Peyer's patch (tissue), 4 donors: ENCODE data around the gene KAT7. TPM values are rescaled to one million over a fixed set of nuclear protein-coding genes. Genes with fewer than 3 reads are reported as not detected.

Source experiments
- DNase-seq, 3 donors: peaks; one replicate each; pipeline ENCODE4 v3.0.0-alpha.2; 2017 to 2019
- H3K27ac ChIP-seq, 4 donors: fragments of 200-600 bp; sonication (generic); one replicate each; pipeline ENCODE4 v1.5.1; 2016 to 2019
- H3K27me3 ChIP-seq, 2 donors: fragments of 200-600 bp; sonication (generic); one replicate each; pipeline ENCODE4 v1.5.1; 2019
- H3K36me3 ChIP-seq, 3 donors: fragments of 200-600 bp; sonication (generic); one replicate each; pipeline ENCODE4 v1.5.1; 2016 to 2019
- H3K4me1 ChIP-seq, 4 donors: fragments of 200-600 bp; sonication (generic); one replicate each; pipeline ENCODE4 v1.5.1; 2016 to 2019
- H3K4me3 ChIP-seq, 4 donors: fragments of 200-600 bp; sonication (generic); 1 replicate in 3 of 4; 2 replicates in 1 of 4; pipeline ENCODE4 v1.5.1; 2016 to 2019; ENCODE audit warnings: mild to moderate bottlenecking in 1 of 4
- H3K9me3 ChIP-seq, 4 donors: fragments of 200-600 bp; sonication (generic); one replicate each; pipeline ENCODE4 v1.5.1; 2016 to 2019; ENCODE audit warnings: mild to moderate bottlenecking in 1 of 4
- POLR2A ChIP-seq, 2 donors: fragments of 450-650 bp; IDR thresholded peaks; one replicate each; pipeline ENCODE4 v1.5.1; 2017; ENCODE audit warnings: antibody characterized with exemption in 2 of 2, mild to moderate bottlenecking in 2 of 2, moderate library complexity in 2 of 2
- total RNA-seq, 4 donors: library from RNA; depleted of rRNA; stranded (reverse); fragments of >200 nt; gene quantifications; one replicate each; pipeline ENCODE4 v1.1.0, GENCODE V29; 2016
- TF ChIP-seq, protein P1 (sequence below), 6 experiments: fragments of 450-650 bp in 4 of 6; fragments of 200-600 bp in 2 of 6; sonication (generic) in 1 of 6; IDR thresholded peaks; one replicate each; pipeline ENCODE4 v1.5.1; 2017 to 2019; ENCODE audit warnings: antibody characterized with exemption in 6 of 6, mild to moderate bottlenecking in 3 of 6, moderate library complexity in 1 of 6

KAT7 gene
- total RNA-seq, 4 donors from 2014 or later: 44.3 to 50.9 (median 45.3) TPM

GRCh38 chr17:49843774-49844350 lies 55.4 kb downstream of the KAT7 start:
- H3K27me3 ChIP-seq: no peaks in the 10 kb centered on the region
- H3K4me3 ChIP-seq: no peak overlapping the region
- TF ChIP-seq, protein P1, sequence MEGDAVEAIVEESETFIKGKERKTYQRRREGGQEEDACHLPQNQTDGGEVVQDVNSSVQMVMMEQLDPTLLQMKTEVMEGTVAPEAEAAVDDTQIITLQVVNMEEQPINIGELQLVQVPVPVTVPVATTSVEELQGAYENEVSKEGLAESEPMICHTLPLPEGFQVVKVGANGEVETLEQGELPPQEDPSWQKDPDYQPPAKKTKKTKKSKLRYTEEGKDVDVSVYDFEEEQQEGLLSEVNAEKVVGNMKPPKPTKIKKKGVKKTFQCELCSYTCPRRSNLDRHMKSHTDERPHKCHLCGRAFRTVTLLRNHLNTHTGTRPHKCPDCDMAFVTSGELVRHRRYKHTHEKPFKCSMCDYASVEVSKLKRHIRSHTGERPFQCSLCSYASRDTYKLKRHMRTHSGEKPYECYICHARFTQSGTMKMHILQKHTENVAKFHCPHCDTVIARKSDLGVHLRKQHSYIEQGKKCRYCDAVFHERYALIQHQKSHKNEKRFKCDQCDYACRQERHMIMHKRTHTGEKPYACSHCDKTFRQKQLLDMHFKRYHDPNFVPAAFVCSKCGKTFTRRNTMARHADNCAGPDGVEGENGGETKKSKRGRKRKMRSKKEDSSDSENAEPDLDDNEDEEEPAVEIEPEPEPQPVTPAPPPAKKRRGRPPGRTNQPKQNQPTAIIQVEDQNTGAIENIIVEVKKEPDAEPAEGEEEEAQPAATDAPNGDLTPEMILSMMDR (IDR thresholded peaks at IDR 0.05): peak in 3 of 6 experiments; percentile 13 to 16 (median 15)
- no peak for TF ChIP-seq POLR2A (IDR thresholded peaks at IDR 0.05)
- H3K9me3 ChIP-seq: no peaks in the 10 kb centered on the region
- no peak overlapping the region for H3K27ac ChIP-seq
- DNase-seq: no peak
- H3K36me3 ChIP-seq: peaks cover 0 to 3% (median 0%) of the 10 kb centered on the region in 3 donors
- peaks cover 0 to 11% (median 0%) of the 10 kb centered on the region in 4 donors for H3K4me1 ChIP-seq

- TF ChIP-seq, protein P1 (IDR thresholded peaks at IDR 0.05): no peak
- TF ChIP-seq POLR2A (IDR thresholded peaks at IDR 0.05): no peak
- H3K9me3 ChIP-seq: no peaks in the 10 kb centered on the region
- H3K27me3 ChIP-seq: no peaks in the 10 kb centered on the region
- no peak for DNase-seq
- H3K4me1 ChIP-seq: peaks cover 0 to 11% (median 0%) of the 10 kb centered on the region in 4 donors
- peaks cover 0 to 3% (median 0%) of the 10 kb centered on the region in 3 donors for H3K36me3 ChIP-seq
- H3K4me3 ChIP-seq: no peak overlapping the region
- peak overlapping the region in 1 of 4 donors; percentile 61 for H3K27ac ChIP-seq
Measured at GRCh38 chr17:49845321-49845720, 56.8 kb downstream of the KAT7 start.

DNA sequence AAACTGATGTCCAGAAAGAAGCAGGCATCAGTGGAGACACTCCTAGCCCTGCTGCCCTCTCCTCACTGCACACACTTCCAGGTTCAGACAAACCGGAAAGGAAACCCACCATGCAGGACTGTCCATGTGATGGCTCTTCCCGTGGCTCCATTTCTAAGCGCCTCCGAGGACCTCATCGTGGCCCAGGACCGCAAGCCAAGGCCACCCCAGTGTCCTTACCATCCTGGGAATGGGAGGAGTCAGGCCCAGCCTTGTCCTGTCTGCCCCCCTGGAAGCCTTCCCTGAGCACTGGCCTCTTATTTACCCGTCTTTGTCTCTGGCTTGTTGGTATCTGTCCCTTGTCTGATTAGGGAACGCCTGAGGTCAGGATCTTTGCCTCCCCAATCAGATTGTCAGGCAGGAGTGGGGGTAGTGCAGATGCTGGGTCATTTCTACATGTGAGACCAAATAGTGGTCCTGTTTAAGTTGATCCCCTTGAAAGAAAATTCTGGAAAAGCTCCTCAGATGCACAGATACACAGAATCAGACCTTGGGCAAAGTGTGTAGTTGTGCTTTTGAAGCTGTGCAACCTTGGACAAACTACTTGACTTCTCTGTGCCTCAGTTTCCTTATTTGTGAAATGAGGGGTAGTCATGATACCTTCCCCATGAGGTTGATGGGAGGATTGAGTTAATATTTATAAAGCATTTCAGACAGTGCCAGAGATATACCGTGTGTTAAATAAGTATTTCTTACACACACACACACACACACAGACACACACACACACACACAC lies 58.6 kb downstream of the KAT7 start:
- peaks cover 0 to 24% (median 4%) of the 10 kb centered on the region in 4 donors for H3K4me1 ChIP-seq
- no peak overlapping the region for H3K27ac ChIP-seq
- no peaks in the 10 kb centered on the region for H3K9me3 ChIP-seq
- H3K36me3 ChIP-seq: peaks cover 0 to 3% (median 0%) of the 10 kb centered on the region in 3 donors
- TF ChIP-seq, protein P1 (IDR thresholded peaks at IDR 0.05): no peak
- no peak for TF ChIP-seq POLR2A (IDR thresholded peaks at IDR 0.05)
- DNase-seq: no peak
- H3K4me3 ChIP-seq: no peak overlapping the region
- H3K27me3 ChIP-seq: no peaks in the 10 kb centered on the region

- Histone ChIP-seq H3K36me3 (peaks cover 0 to 2% (median 0%) of the 10 kb centered on the region in 3 donors), H3K4me3 (no peak within 1 kb of the TSS), H3K27ac (no peak within 1 kb of the TSS), H3K4me1 (peaks cover 0 to 25% (median 5%) of the 10 kb centered on the region in 4 donors), H3K9me3 (no peaks in the 10 kb centered on the region), H3K27me3 (no peaks in the 10 kb centered on the region)
- TF ChIP-seq, protein P1 (IDR thresholded peaks at IDR 0.05): no peak
- no peak for TF ChIP-seq POLR2A (IDR thresholded peaks at IDR 0.05)
- DNase-seq: no peak
Measured at GRCh38 chr17:49848019-49848473, 59.6 kb downstream of the KAT7 start, which contains the start of gene TAC4. TSS of gene TAC4 (minus strand) at chr17:49848069. CDS start at chr17:49848017, 52 bp downstream.

GRCh38 chr17:49848739-49849138 lies 60.3 kb downstream of the KAT7 start:
- TF ChIP-seq POLR2A (IDR thresholded peaks at IDR 0.05): no peak
- TF ChIP-seq, protein P1 (IDR thresholded peaks at IDR 0.05): no peak
- DNase-seq: no peak
- Histone ChIP-seq H3K4me1 (peaks cover 0 to 25% (median 5%) of the 10 kb centered on the region in 4 donors), H3K4me3 (no peak overlapping the region), H3K9me3 (no peaks in the 10 kb centered on the region), H3K27ac (no peak overlapping the region), H3K36me3 (no peaks in the 10 kb centered on the region), H3K27me3 (no peaks in the 10 kb centered on the region)
